HG03457 (cell line): ENCODE measurements around the gene VPS18.

ENCODE experiments used
- ATAC-seq: cut with Tn5 transposase; IDR thresholded peaks from one replicate; pipeline ENCODE4 v1.9.1; 2021; ENCODE audit warnings: moderate number of reproducible peaks; ENCODE audit not compliant: unreplicated experiment

Gene VPS18

DNA sequence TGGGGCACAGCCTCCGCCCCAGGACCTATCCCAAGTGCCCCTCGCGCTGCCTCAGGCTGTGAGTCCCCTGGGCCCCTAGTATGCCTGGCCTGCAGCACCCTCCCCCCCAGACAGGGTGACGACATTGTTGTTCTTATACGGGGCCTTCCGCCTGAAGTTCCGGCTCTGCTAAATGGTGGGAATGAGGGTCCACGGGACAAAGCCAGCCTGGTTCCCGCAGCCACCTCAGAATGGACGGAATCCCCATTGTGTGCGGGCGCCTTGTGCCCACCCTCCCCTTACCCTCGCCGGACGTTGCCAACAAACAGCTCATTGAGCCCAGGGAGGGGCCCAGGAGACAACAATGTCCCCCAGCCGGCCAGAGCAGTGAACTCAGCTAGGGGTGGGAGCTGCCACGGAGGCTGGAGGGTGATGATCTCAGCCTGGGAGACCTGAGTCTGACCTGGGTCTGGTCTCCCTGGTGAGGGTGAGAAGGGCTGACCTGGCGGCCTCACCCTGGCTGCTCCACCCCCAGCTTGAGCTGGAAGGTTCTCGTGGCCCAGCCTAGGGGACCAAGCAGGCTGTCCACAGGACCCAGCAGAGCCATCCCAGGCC is 24.6 kb downstream of the VPS18 start:
- ATAC-seq: no peak

- no peak for ATAC-seq
Measured at GRCh38 chr15:40921949-40922607, 27.8 kb downstream of the VPS18 start.

DNA sequence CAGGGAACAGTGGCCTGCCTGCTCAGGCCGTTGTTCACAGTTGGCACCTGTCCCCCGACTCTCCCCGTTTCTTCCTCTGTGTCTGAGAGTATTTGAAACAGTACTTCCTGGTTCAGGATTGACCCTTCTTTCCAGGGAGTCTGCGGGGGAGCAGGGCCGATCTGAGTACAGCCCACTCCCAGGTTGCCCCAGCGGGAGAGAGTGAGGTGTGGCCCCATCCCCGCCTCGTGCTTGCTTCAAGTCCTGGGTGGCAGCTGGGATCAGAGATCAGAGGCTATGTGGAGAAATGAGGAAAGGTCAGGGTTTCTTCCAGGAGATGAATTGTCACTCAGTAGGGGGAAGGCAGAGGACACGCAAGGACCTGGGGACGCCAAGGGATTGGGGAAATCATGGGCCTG is 28.4 kb downstream of the VPS18 start:
- no peak for ATAC-seq

DNA sequence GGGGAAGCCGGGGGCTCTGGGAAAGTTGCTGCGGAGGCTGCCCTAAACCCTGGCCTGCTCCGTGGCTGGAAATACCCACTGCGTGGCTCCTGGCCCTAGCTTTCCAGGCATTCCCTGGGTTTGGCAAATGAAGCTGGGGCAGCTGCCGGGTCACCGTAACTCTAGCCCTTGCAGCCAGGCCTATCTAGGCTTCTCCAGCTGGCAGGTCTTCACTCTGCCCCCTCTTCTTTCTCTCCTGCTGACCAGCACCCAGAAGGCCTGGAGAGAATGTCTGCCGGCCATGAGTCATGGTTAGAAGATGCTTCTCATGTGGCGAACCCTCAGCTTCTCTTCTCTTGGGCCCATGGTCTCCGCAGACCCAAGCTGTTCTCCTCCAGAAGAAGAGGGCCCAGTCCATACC is 29.3 kb downstream of the VPS18 start:
- no peak for ATAC-seq

DNA sequence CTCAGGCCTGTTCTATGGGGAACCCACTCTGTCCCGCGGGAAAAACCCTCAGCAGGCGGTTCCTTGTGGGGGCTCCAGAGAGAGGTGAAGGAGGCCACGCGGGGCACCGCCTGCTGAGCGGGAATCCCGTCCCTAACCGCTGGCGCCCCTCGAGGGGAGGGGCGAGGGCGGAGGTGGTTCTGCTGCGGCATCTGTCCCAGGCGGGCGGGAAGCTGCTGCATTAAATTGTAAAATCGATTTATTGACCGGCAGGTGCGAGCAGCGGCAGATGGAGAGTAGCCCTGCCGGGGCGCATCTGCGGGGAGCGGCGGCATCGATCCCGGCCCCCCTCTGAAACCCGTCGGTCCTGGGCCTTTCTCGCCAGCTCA is 31.2 kb downstream of the VPS18 start:
- no peak for ATAC-seq

- ATAC-seq: no peak
Measured at GRCh38 chr15:40925863-40926658, 31.8 kb downstream of the VPS18 start.

DNA sequence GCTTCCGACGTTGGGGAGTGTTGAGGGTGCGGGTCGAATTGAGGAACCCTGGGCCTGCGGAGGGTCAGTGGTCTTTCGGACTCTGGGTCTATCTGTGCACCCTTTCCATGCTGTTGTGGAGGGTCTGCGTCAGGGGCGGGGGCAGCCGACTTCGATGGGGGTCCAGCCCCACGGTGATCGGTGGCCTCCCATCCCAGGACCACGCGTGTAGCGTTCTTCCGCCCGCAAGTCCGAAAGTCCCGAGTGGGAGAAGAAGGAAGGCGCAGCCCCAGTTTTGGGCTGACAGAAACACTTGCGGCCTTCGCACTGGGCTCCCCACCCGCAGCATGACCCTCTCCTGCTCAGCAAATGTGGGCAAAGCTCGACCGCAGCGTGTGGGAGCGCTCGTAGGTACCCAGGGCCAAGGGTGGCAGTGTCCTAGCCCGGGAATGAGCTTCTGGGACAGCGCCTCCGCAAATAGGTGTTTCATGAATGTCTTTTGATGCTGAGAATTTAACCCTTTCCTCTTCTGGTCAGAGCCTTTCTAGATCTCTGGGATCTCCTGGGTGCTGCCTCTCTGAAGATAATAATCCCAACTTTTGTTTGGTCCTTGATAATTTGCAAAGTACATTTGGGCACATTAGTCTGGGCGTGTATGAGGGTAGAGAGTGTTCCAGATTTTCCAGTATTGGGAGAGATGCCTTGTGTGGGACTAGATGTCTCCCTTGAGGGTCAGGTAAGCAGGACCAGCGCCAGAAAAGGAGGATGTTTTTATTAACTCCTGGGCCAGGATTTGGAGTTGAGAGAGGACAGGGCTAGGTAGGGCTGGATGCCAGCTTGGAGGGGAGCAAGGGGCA is 32.6 kb downstream of the VPS18 start:
- no peak for ATAC-seq

- no peak for ATAC-seq
Measured at GRCh38 chr15:40927495-40927872, 33.2 kb downstream of the VPS18 start.

DNA sequence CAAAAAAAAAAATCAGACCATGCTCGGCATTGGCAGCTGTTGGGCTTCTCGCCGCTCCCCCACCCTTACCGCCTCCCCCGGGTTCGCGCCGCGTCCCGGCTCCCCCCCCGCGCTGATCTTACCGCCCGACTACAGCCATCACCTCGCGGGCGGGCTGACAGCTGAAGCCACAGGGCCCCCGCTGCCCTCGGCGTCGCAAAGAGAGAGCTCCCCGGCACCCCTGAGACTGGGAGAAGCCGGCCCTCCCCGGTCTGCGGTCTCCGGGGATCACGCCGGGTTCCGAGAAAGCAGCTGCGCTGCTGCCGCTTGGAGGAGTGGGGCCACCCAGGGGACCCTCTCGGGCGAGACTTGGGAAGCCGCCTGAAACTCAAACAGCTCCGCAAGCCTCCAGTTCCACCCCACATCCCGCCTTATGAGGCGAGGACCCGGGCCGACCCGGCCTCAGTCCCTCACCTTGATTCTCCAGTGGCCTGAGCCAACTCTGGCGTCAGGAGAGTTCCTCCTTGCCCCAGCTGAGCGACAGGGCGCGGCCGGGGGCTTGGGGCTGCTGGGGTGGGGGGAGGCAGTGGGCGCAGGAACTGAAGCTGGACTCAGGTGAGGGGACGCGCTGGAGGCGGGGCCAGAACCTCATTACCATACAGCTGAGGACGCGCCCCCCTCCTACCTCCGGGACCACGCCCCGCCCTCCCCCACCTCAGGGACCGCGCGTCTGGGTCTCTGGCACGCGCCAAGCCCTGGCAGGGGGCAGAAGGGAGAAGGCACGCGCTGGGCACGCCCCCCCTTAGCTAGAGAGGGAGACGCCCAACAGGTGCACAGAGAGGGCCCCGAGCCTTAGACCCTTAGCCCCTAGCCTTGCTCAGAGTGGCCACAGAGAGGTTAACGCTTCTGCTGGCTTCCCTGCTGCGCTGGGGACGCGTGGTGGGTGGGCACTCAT is 33.9 kb downstream of the VPS18 start:
- ATAC-seq: no peak

- no peak for ATAC-seq
Measured at GRCh38 chr15:40928821-40929659, 34.8 kb downstream of the VPS18 start, which contains the start of gene DLL4. TSS of gene DLL4 (plus strand) at chr15:40929340. CDS start at chr15:40929669, 329 bp downstream.

DNA sequence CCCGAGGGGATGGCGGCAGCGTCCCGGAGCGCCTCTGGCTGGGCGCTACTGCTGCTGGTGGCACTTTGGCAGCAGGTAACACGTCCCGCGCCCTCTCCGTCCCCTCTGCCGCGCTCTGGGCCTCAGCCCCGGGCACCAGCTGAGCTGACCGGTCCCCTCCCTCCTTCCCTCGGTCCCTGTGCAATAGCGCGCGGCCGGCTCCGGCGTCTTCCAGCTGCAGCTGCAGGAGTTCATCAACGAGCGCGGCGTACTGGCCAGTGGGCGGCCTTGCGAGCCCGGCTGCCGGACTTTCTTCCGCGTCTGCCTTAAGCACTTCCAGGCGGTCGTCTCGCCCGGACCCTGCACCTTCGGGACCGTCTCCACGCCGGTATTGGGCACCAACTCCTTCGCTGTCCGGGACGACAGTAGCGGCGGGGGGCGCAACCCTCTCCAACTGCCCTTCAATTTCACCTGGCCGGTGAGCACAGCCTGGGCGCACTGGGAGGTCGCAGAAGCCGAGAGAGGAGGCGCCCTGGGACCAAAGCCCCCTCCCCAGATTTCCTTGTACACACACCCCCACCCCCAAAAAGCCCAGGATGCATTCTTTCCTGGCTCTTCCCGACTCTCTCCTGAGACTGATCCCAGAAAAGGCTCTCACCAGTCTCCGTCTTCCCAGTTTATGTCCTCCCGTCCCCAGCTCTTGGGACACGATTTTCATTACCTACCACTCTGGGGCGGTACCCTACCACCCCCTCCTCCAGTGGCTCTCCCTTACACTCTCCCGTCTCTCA is 35.6 kb downstream of the VPS18 start:
- ATAC-seq: no peak

- ATAC-seq: no peak
Measured at GRCh38 chr15:40930430-40931299, 36.4 kb downstream of the VPS18 start.

GRCh38 chr15:40931300-40932142 is 37.3 kb downstream of the VPS18 start:
- no peak for ATAC-seq

GRCh38 chr15:40932156-40932555 is 37.9 kb downstream of the VPS18 start:
- ATAC-seq: no peak

- no peak for ATAC-seq
Measured at GRCh38 chr15:40932649-40933516, 38.6 kb downstream of the VPS18 start.

DNA sequence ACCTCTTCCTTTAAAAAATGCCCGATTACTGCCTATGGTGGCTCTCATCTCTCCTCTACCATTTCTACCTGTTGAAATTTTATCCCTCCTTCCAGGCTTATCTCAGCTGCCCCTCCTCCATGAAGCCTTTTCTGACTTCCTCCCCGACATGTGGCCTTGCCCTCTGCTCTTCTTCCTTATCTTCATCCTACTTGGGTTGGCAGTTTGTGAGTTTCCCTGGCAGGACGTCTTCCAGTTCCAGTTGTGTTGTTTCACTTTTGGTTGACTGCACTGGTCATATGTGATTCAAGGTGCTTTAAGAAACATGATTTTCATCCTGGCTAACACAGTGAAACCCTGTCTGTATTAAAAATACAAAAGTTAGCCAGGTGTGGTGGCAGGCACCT is 39.3 kb downstream of the VPS18 start:
- ATAC-seq: no peak
